Left colon (tissue), 2 donors: ENCODE results near the gene SF3A2. TPM values are rescaled to one million over a fixed set of nuclear protein-coding genes. Genes with fewer than 3 reads are reported as not detected.

Experiments used
- ATAC-seq: fragments of 200-7000 bp; cut with Tn5 transposase; one replicate; pipeline ENCODE4 v1.9.1; 2020; ENCODE audit warnings: mild to moderate bottlenecking, moderate library complexity
- DNase-seq, 2 donors: peaks; one replicate each; pipeline ENCODE4 v3.0.0-alpha.2; 2020
- intact Hi-C, 2 donors: fragments of 100-400 bp; cut with DNase I in 1 of 2; cut with micrococcal nuclease in 1 of 2; formaldehyde crosslinking; loops; one replicate each; pipeline versions ENCODE4 v1.11.2 to v1.14.0; 2022; cut with DNase I, micrococcal nuclease
- total RNA-seq, 2 donors: library from RNA; stranded (reverse); fragmentation: NEBNext Ultra II Directional; extraction: Animal tissue kit (Norgen Biotek cat#: 25700); gene quantifications; one replicate each; pipeline ENCODE4 v1.2.1, GENCODE V29; 2021
- donor health status: DM: no; HTN: no; CAD: no.
- donor health status: DM: yes; HTN: yes; CAD: no.

Gene SF3A2
- total RNA-seq, 2 donors from 2014 or later: 60.3 to 62.7 TPM

GRCh38 chr19:2259336-2259735 lies 22.7 kb downstream of the SF3A2 start:
- no peak for ATAC-seq

DNA sequence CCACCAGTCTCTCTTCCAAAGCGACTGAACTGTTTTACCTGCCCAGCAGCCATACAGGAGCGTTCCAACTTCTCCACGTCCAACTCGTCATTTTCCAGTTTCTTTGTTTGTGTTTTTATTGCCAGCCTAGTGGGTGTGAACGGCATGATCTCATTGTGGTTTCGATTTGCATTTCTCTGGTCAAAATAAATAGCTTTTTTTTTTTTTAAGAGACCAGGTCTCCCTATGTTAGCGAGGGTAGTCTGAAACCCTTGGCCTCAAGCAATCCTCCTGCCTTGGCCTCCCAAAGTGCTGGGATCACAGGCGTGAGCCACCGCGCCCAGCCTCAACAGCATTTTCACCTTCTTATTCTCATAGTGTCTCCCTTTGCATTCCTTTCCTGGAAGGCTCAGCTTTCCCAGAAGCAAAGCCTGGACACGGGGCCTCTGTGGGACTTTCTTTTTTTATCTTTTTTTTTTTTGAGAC lies 23.7 kb downstream of the SF3A2 start:
- intact Hi-C loops: no loop called here
- DNase-seq: no peak
- peak; percentile 81 for ATAC-seq

More at GRCh38 chr19:2259336-2259735, 22.7 kb downstream of the SF3A2 start:
- intact Hi-C loops: no loop called here
- no peak for DNase-seq

GRCh38 chr19:2261438-2262172 lies 25.0 kb downstream of the SF3A2 start:
- DNase-seq (peak in 1 of 2 donors; percentile 76), ATAC-seq (peak; percentile 21)
- intact Hi-C loops: no loop called here

DNA sequence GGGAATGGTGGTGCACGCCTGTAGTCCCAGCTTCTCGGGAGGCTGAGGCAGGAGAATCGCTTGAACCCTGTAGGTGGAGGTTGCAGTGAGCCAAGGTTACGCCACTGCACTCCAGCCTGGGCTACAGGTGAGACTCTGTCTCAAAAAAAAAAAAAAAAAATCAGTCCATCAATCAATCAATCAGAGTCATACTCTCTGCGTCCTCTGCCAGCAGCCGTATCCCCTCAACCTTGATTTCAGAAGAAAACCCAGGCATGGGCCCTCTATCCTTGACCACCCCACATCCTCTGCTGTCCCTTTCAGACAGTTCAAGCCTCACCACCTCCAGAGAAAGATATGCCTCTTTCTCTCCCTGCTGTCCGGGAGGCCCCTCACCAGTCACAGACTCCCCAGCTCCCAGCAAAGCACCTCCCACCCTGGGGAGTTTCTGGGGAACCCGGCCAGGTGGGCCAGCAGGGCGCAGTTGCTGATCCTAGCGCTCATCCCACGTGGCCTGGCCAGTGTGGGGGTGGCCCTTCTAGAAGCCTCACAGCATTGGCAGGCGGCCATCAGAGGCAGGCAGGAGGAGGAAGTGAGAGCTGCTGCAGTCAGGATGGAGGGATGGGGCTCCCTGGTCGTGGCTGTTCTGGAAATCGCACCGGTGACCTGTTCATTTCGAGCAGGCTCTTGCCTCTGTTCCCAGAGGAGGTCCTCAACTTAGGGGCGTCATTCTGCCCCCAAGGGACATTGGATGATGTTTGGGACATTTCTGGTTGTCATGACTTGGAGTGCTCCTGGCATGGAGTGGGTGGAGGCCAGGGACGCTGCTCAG lies 29.8 kb downstream of the SF3A2 start:
- peak; percentile 51 for ATAC-seq
- peak; percentile 94 to 97 for DNase-seq
- intact Hi-C loops: no loop called here

DNA sequence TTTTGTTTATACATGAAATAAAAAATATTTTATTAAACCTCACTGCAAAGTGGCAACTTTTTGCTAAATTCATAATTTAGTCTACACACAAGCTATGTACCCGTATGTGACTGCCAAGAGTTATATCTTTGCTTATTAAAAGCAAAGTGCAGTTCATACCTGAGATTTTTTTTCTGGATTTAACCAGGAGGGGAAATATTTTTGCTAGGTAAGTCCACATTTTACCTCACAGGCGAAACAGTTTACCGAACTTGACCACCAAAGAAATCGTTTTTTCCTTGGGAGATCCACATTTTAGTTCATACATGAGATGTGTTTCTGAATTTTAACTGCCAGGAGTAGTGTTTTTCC lies 31.8 kb downstream of the SF3A2 start:
- ATAC-seq (no peak), DNase-seq (no peak)
- intact Hi-C loops: no loop called here

DNA sequence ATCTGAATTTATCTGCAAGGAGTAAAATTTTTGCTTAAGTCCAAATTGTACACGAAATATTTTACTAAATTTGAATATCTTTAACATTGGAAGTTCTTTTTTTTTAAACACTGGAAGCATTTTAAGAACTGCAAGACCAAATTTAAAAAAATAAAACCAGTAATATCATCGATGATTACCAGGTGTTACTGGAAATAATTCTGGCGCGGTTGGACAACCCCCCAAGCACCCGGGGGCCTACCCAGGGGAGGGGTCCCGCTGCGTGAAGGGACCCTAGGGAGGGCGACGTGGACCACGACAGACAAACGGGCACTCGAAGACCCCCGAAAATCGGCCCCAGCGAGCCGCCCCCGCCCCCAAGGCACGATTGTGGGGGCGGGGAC lies 32.2 kb downstream of the SF3A2 start:
- intact Hi-C loops: no loop called here
- no peak for ATAC-seq
- DNase-seq: no peak

GRCh38 chr19:2269244-2270156 lies 32.9 kb downstream of the SF3A2 start:
- peak; percentile 79 for ATAC-seq
- intact Hi-C loops: loop anchor here (5.0 to 10.0 kb wide), 2 partner anchors 112 to 125 kb away; no protein-coding TSS in a partner anchor
- DNase-seq: peak; percentile 97 to 98

DNA sequence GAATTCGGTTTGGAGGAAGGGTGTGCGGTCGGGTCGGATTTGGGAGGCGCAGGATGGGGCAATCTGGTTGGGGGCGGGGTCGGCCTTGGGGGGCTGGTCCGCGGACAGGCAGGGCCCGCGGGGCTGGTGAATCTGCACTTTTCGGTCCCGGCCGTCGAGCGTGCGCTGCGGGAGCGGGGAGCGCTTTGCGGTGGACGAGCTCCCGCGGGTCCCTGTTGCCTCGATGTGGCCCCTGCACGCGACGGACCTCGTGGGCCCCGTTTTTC lies 33.5 kb downstream of the SF3A2 start:
- ATAC-seq: peak; percentile 9
- peak; percentile 61 to 66 for DNase-seq
- intact Hi-C loops: loop anchor here (5.0 to 10.0 kb wide), 2 partner anchors 113 to 125 kb away; no protein-coding TSS in a partner anchor

DNA sequence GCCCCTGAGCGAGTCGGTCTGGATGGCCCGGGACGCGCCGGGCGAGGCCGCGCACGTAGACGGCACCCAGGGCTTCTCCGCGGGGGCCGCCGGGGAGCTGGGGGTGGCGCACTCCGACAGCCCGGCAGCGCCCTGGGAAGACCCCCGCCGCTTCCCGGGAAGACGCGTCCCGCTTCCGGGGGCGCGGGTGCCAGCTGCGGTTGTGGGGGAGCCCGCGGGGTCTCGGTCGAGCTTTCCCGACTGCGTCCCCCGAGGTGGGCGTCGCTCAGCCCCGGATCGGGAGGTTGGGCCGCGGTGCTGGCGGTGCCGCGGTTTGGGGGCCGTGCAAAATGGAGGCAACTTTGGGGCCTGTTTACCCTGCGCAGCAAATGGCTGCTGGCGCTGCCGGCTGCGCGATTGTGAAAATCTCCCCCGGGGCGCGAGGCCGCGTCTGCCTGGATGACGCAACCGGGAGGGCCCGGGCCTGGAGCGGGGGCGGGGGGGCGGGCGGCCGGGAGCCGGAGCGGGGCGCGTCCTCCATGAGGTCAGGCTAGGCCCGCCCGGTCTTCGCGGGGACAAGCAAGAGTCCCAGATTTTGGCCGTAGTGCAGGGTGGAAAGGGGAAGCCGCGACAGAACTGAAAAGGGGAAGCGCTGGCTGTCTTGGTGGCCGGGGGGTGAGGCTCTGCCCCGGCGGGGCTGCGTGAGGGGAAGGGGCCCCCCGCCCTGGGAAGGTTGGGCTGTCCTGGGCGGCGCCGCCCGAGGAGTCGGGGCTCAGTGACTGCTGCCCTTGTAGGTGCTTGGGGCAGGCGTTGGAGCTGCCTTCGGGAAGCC lies 34.0 kb downstream of the SF3A2 start:
- DNase-seq: peak; percentile 81 to 82
- ATAC-seq: peak; percentile 41
- intact Hi-C loops: loop anchor here (5.0 to 10.0 kb wide), 2 partner anchors 113 to 124 kb away; no protein-coding TSS in a partner anchor

DNA sequence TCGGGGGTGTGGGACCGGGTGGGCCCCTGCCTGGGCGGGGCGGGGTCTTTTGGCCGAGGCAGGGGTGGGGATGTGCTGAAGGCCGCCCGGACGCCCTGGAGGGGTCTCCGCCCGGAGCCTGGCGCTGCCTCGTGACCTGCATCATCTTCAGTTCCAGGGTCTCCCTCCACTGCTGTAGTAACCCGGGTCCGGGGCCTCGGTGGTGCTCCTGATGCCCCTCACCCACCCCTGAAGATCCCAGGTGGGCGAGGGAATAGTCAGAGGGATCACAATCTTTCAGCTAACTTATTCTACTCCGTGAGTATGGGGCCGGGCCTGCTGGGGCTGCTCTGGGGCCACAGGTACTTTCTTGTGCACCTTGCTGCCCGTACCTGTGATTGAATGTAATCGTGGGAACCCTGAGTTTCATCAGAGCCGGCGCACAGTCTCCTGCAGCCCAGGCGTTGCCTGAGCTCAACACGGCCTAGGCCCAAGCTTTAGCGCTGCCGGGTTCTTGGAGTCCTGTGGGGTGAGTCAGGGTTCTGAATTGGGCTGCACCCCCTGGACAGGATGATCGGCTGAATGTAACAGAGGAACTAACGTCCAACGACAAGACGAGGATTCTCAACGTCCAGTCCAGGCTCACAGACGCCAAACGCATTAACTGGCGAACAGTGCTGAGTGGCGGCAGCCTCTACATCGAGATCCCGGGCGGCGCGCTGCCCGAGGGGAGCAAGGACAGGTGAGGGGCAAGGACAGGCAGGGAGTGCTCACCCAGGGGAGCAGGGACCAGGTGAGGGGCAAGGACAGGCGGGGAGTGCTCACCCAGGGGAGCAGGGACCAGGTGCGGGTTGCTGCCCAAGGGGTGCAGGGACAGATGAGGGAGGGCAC lies 34.8 kb downstream of the SF3A2 start:
- DNase-seq: no peak
- ATAC-seq: no peak
- intact Hi-C loops: loop anchor here (5.0 to 10.0 kb wide), 2 partner anchors 114 to 123 kb away; no protein-coding TSS in a partner anchor

GRCh38 chr19:2273356-2274184 lies 36.9 kb downstream of the SF3A2 start:
- DNase-seq (peak; percentile 68 to 81), ATAC-seq (peak; percentile 21)
- intact Hi-C loops: loop anchor here (5.0 to 10.0 kb wide), 2 partner anchors 116 to 121 kb away; no protein-coding TSS in a partner anchor

- no peak for DNase-seq
- intact Hi-C loops: loop anchor here (5.0 to 10.0 kb wide), 2 partner anchors 117 to 121 kb away; no protein-coding TSS in a partner anchor
- no peak for ATAC-seq
Measured at GRCh38 chr19:2274185-2274711, 37.6 kb downstream of the SF3A2 start.

DNA sequence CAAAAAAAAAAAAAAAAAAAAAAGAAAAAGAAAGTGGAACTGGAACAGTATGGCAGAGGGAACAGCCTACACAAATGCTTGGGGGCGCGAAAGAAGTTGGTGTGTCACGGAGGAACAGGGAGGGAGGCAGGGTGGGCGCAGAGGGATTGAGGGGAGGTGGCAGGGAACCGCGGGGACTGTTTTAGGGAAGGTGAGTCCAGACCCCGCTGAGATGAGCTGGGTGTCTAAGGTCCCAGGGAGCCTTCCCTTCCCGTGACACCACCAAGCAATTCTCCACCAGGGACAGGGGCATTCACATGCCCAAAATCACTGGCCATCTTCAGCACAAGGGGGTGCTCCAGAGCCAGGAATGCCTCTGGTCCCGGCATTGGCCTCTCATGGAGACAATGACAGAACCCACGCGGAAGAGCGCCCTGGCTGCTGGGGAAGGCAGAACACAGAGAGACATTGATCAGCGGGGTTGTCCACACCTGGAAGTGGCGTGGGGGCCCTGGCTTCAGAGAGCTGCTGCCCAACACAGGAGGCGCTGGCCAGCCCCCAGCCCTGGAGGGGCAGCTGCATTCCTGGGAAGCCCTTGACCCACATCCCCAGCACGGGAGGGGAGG lies 38.4 kb downstream of the SF3A2 start:
- peak; percentile 68 to 79 for DNase-seq
- ATAC-seq: peak; percentile 36
- intact Hi-C loops: loop anchor here (5.0 to 10.0 kb wide), 2 partner anchors 118 to 120 kb away; no protein-coding TSS in a partner anchor

GRCh38 chr19:2275588-2276428 lies 39.2 kb downstream of the SF3A2 start:
- peak in 1 of 2 donors; percentile 73 for DNase-seq
- intact Hi-C loops: loop anchor here in 1 of 2 donors (10.0 kb wide), 1 partner anchor 119 kb away; no protein-coding TSS in a partner anchor
- ATAC-seq: peak; percentile 62
